ENCODE measurements around the gene HS2ST1.

Gene HS2ST1

DNA sequence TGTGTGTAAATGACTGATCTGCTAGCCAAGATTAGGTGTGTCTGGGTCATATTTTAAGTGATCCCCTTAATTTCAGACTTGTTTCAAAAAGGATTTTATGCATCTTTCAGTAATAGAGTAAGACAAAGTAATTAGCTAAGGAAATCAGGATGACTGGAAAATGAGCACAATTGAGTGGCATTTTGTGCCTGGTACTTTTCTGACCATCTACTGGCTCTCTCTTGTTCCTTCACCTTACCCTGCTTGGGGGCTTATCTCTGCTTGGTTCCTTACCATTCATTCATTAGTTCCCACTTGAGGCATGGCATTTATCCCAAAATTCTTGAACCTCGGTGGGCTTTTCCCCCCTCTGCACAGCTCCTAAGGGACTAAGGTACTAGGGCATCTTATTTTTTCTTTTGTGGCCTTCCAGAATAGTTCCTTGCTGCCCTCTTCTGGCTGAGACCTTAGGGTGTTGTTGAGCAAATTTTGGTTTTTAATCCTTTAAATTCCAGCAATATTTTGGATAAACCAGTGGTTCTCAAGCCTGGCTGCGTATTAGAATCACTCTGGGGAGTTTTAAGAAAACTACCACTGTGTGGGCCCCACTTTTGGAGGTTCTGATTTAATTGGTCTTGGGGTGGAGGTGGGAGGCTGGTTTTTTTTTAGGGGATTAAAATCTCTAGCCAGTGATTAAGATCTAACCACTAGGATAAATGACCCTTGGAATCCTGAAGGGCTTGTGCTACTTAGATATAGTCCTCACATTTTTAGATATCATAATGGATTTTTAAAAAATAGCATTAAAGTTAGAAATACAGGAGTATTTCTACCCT, 50.8 kb downstream of the HS2ST1 start:
- Histone ChIP-seq H3K9me3 (ENCODE audit: control insufficient read depth, insufficient read depth, low read depth, low read length) (no peaks in the 10 kb centered on the region), H3K4me1 (ENCODE audit: control insufficient read depth, insufficient read depth, low read length) (no peaks in the 10 kb centered on the region), H3K27ac (ENCODE audit: extremely low read depth, low read depth, low read length) (no peak overlapping the region), H3K36me3 (ENCODE audit: control insufficient read depth in 2 of 2, insufficient read depth in 1 of 2, low read length in 2 of 2) (no peaks in the 10 kb centered on the region), H3K4me3 (ENCODE audit: low read depth, low read length) (no peak overlapping the region)
- ChIA-PET POLR2A (interaction anchor here (0.6 kb wide), 1 partner anchor 51 kb away, joined by 3 read pairs; the partner anchor contains the start of genes HS2ST1 and SELENOF), CTCF (interaction anchor here (0.5 to 2.4 kb wide), 39 partner anchors 9 to 1411 kb away, joined by 3 to 16 read pairs (median 4); no protein-coding TSS in a partner anchor)
- peak; percentile 79 for TF ChIP-seq ZNF654 (tag by site-specific recombination; IDR thresholded peaks at IDR 0.05; ENCODE audit: low read depth)
- no peak for TF ChIP-seq ZNF561 (tag by site-specific recombination; IDR thresholded peaks at IDR 0.05; ENCODE audit: borderline replicate concordance)
- 0 out of 2 replicates have a peak, but pooled peaks have one; percentile 12 for TF ChIP-seq ZNF10 (tag by site-specific recombination; IDR thresholded peaks at IDR 0.05)
- TF ChIP-seq PRDM1 (tag by site-specific recombination; IDR thresholded peaks at IDR 0.05), result no peak
- no peak for TF ChIP-seq ZNF132 (tag by site-specific recombination; IDR thresholded peaks at IDR 0.05; ENCODE audit: borderline replicate concordance)
- TF ChIP-seq, protein P1, sequence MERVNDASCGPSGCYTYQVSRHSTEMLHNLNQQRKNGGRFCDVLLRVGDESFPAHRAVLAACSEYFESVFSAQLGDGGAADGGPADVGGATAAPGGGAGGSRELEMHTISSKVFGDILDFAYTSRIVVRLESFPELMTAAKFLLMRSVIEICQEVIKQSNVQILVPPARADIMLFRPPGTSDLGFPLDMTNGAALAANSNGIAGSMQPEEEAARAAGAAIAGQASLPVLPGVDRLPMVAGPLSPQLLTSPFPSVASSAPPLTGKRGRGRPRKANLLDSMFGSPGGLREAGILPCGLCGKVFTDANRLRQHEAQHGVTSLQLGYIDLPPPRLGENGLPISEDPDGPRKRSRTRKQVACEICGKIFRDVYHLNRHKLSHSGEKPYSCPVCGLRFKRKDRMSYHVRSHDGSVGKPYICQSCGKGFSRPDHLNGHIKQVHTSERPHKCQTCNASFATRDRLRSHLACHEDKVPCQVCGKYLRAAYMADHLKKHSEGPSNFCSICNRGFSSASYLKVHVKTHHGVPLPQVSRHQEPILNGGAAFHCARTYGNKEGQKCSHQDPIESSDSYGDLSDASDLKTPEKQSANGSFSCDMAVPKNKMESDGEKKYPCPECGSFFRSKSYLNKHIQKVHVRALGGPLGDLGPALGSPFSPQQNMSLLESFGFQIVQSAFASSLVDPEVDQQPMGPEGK (tag by site-specific recombination; IDR thresholded peaks at IDR 0.05), result no peak
- TF ChIP-seq, protein P2, sequence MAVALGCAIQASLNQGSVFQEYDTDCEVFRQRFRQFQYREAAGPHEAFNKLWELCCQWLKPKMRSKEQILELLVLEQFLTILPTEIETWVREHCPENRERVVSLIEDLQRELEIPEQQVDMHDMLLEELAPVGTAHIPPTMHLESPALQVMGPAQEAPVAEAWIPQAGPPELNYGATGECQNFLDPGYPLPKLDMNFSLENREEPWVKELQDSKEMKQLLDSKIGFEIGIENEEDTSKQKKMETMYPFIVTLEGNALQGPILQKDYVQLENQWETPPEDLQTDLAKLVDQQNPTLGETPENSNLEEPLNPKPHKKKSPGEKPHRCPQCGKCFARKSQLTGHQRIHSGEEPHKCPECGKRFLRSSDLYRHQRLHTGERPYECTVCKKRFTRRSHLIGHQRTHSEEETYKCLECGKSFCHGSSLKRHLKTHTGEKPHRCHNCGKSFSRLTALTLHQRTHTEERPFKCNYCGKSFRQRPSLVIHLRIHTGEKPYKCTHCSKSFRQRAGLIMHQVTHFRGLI (tag by site-specific recombination; IDR thresholded peaks at IDR 0.05), result no peak
- no peak for TF ChIP-seq ZNF2 (tag by site-specific recombination; IDR thresholded peaks at IDR 0.05)
- TF ChIP-seq ZNF223 (tag by site-specific recombination; IDR thresholded peaks at IDR 0.05), result no peak
- TF ChIP-seq ZNF610 (tag by site-specific recombination; IDR thresholded peaks at IDR 0.05; ENCODE audit: borderline replicate concordance), result no peak
- no peak for TF ChIP-seq ZNF544 (tag by site-specific recombination; IDR thresholded peaks at IDR 0.05)
- TF ChIP-seq ZNF311 (tag by site-specific recombination; IDR thresholded peaks at IDR 0.05; ENCODE audit: borderline replicate concordance), result no peak
- no peak for TF ChIP-seq ZBTB20 (tag by site-specific recombination; IDR thresholded peaks at IDR 0.05)
- TF ChIP-seq, protein P3, sequence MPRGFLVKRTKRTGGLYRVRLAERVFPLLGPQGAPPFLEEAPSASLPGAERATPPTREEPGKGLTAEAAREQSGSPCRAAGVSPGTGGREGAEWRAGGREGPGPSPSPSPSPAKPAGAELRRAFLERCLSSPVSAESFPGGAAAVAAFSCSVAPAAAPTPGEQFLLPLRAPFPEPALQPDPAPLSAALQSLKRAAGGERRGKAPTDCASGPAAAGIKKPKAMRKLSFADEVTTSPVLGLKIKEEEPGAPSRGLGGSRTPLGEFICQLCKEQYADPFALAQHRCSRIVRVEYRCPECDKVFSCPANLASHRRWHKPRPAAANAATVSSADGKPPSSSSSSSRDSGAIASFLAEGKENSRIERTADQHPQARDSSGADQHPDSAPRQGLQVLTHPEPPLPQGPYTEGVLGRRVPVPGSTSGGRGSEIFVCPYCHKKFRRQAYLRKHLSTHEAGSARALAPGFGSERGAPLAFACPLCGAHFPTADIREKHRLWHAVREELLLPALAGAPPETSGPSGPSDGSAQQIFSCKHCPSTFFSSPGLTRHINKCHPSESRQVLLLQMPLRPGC (tag by site-specific recombination; IDR thresholded peaks at IDR 0.05), result no peak
- 0 out of 2 replicates have a peak, but pooled peaks have one; percentile 19 for TF ChIP-seq ZNF660 (tag by site-specific recombination; IDR thresholded peaks at IDR 0.05)
- no peak for TF ChIP-seq ZNF837 (tag by site-specific recombination; IDR thresholded peaks at IDR 0.05)
- peak; percentile 67; the same call in 1 of the 2 replicates for TF ChIP-seq ZBTB48 (tag by site-specific recombination; IDR thresholded peaks at IDR 0.05)
- TF ChIP-seq, protein P4, sequence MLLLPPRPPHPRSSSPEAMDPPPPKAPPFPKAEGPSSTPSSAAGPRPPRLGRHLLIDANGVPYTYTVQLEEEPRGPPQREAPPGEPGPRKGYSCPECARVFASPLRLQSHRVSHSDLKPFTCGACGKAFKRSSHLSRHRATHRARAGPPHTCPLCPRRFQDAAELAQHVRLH (tag by site-specific recombination; IDR thresholded peaks at IDR 0.05), result no peak
- TF ChIP-seq, protein P5, sequence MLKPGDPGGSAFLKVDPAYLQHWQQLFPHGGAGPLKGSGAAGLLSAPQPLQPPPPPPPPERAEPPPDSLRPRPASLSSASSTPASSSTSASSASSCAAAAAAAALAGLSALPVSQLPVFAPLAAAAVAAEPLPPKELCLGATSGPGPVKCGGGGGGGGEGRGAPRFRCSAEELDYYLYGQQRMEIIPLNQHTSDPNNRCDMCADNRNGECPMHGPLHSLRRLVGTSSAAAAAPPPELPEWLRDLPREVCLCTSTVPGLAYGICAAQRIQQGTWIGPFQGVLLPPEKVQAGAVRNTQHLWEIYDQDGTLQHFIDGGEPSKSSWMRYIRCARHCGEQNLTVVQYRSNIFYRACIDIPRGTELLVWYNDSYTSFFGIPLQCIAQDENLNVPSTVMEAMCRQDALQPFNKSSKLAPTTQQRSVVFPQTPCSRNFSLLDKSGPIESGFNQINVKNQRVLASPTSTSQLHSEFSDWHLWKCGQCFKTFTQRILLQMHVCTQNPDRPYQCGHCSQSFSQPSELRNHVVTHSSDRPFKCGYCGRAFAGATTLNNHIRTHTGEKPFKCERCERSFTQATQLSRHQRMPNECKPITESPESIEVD (tag by site-specific recombination; IDR thresholded peaks at IDR 0.05), result no peak
- TF ChIP-seq ZNF621 (tag by site-specific recombination; IDR thresholded peaks at IDR 0.05), result no peak
- TF ChIP-seq ZNF433 (tag by site-specific recombination; IDR thresholded peaks at IDR 0.05; ENCODE audit: low read depth), result no peak
- no peak for TF ChIP-seq ZBTB17 (tag by site-specific recombination; IDR thresholded peaks at IDR 0.05)
- TF ChIP-seq ZNF169 (tag by site-specific recombination; IDR thresholded peaks at IDR 0.05), result no peak
- no peak for TF ChIP-seq ZNF670 (tag by site-specific recombination; IDR thresholded peaks at IDR 0.05; ENCODE audit: low read depth)
- 0 out of 2 replicates have a peak, but pooled peaks have one; percentile 40 for TF ChIP-seq FEZF1 (tag by site-specific recombination; IDR thresholded peaks at IDR 0.05)
- TF ChIP-seq, protein P6, sequence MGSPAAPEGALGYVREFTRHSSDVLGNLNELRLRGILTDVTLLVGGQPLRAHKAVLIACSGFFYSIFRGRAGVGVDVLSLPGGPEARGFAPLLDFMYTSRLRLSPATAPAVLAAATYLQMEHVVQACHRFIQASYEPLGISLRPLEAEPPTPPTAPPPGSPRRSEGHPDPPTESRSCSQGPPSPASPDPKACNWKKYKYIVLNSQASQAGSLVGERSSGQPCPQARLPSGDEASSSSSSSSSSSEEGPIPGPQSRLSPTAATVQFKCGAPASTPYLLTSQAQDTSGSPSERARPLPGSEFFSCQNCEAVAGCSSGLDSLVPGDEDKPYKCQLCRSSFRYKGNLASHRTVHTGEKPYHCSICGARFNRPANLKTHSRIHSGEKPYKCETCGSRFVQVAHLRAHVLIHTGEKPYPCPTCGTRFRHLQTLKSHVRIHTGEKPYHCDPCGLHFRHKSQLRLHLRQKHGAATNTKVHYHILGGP (tag by site-specific recombination; IDR thresholded peaks at IDR 0.05), result no peak
- TF ChIP-seq, protein P7, sequence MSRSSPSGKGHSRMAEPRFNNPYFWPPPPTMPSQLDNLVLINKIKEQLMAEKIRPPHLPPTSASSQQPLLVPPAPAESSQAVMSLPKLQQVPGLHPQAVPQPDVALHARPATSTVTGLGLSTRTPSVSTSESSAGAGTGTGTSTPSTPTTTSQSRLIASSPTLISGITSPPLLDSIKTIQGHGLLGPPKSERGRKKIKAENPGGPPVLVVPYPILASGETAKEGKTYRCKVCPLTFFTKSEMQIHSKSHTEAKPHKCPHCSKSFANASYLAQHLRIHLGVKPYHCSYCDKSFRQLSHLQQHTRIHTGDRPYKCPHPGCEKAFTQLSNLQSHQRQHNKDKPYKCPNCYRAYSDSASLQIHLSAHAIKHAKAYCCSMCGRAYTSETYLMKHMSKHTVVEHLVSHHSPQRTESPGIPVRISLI (tag by site-specific recombination; IDR thresholded peaks at IDR 0.05), result 0 out of 2 replicates have a peak, but pooled peaks have one; percentile 27
